Right cardiac atrium (tissue), 5 donors: ENCODE data around the gene CTNNB1. TPM values are rescaled to one million over a fixed set of nuclear protein-coding genes. Genes with fewer than 3 reads are reported as not detected.
"Not testable (repeated sequence)": the region's sequence is repeated elsewhere in the genome, so short reads cannot be mapped to it uniquely, and the experiment has no call there.

Source experiments
- ATAC-seq, 2 donors: fragments of 200-7000 bp; cut with Tn5 transposase; one replicate each; pipeline versions ENCODE4 v1.8.0 to v1.9.1; 2020; ENCODE audit warnings: moderate library complexity in 2 of 2, mild to moderate bottlenecking in 1 of 2
- DNase-seq, 3 donors: peaks; one replicate each; pipeline ENCODE4 v3.0.0-alpha.2; 2020
- H3K27ac ChIP-seq: one replicate; pipeline ENCODE4 v1.5.1; 2013; ENCODE audit warnings: mild to moderate bottlenecking, low read length, control low read depth, moderate library complexity
- H3K27me3 ChIP-seq: one replicate; pipeline ENCODE4 v1.6.1; 2013; ENCODE audit not compliant: control insufficient read depth, insufficient read depth
- H3K4me1 ChIP-seq: one replicate; pipeline ENCODE4 v1.6.1; 2013; ENCODE audit warnings: low read length; ENCODE audit not compliant: control insufficient read depth, insufficient read depth
- H3K4me3 ChIP-seq: one replicate; pipeline ENCODE4 v1.5.1; 2013; ENCODE audit warnings: low read length, control low read depth
- H3K9me3 ChIP-seq: one replicate; pipeline ENCODE4 v1.6.1; 2013; ENCODE audit warnings: low read length; ENCODE audit not compliant: control insufficient read depth
- WGBS: extraction: QIAGEN DNeasy Blood & Tissue Kit; methylation state at CpG from one replicate; pipeline ENCODE4 v1.1.7; 2013; 5-methylcytosine and 5-hydroxymethylcytosine counted together
- intact Hi-C, 4 donors: fragments of 100-400 bp; cut with DNase I; formaldehyde crosslinking; loops; one replicate each; pipeline versions ENCODE4 v1.11.0 to v1.14.0; 2022 to 2023
- polyA plus RNA-seq: library from polyadenylated mRNA; stranded (reverse); fragments of 200-250 nt; gene quantifications from one replicate; pipeline ENCODE4 v1.2.3, GENCODE V29; 2013
- total RNA-seq, 4 donors: library from RNA; stranded (reverse); fragmentation: NEBNext Ultra II Directional; extraction: Animal tissue kit (Norgen Biotek cat#: 25700); gene quantifications; one replicate each; pipeline ENCODE4 v1.2.1, GENCODE V29; 2021
- donor health status: healthy with polysubstance abuse.
- donor health status: DM: no; HTN: yes; CAD: no.
- donor health status: DM: no; HTN: no; CAD: no.
- donor health status: DM: no; HTN: yes; CAD: no; lungs with severe emphysema.
- donor health status: DM: yes; HTN: yes; CAD: no.

CTNNB1 gene
- total and polyA plus RNA-seq, 5 donors = 53.5 to 263 (median 172) TPM

GRCh38 chr3:41259449-41260062 is 60.3 kb downstream of the CTNNB1 start:
- no peak overlapping the region for H3K27ac ChIP-seq
- intact Hi-C loops = no loop called here
- DNase-seq (no peak), ATAC-seq (no peak)
- H3K27me3 ChIP-seq = no peaks in the 10 kb centered on the region
- 83% methylated on average over 1 of the region's 1 CpG for WGBS
- no peaks in the 10 kb centered on the region for H3K9me3 ChIP-seq
- H3K4me1 ChIP-seq = no peaks in the 10 kb centered on the region
- H3K4me3 ChIP-seq = no peak overlapping the region

GRCh38 chr3:41260063-41260450 is 60.8 kb downstream of the CTNNB1 start:
- WGBS = 93% methylated on average over 3 of the region's 3 CpGs
- no peak for DNase-seq

GRCh38 chr3:41265011-41265545 is 65.8 kb downstream of the CTNNB1 start:
- H3K4me1 ChIP-seq = no peaks in the 10 kb centered on the region
- H3K9me3 ChIP-seq = no peaks in the 10 kb centered on the region
- ATAC-seq (peak in 1 of 2 donors; percentile 31), DNase-seq (no peak)
- H3K27ac ChIP-seq = no peak overlapping the region
- H3K27me3 ChIP-seq = no peaks in the 10 kb centered on the region
- WGBS = 88% methylated on average over 11 of the region's 11 CpGs
- H3K4me3 ChIP-seq = no peak overlapping the region
- intact Hi-C loops = no loop called here

More at GRCh38 chr3:41260063-41260450, 60.8 kb downstream of the CTNNB1 start:
- H3K27me3 ChIP-seq = no peaks in the 10 kb centered on the region
- H3K4me1 ChIP-seq = no peaks in the 10 kb centered on the region
- no peak overlapping the region for H3K4me3 ChIP-seq
- no peak overlapping the region for H3K27ac ChIP-seq
- no peaks in the 10 kb centered on the region for H3K9me3 ChIP-seq
- no peak for ATAC-seq
- intact Hi-C loops = no loop called here

GRCh38 chr3:41265823-41266273 is 66.5 kb downstream of the CTNNB1 start:
- Histone ChIP-seq H3K4me3 (no peak overlapping the region), H3K27me3 (no peaks in the 10 kb centered on the region), H3K9me3 (no peaks in the 10 kb centered on the region), H3K27ac (no peak overlapping the region), H3K4me1 (no peaks in the 10 kb centered on the region)
- intact Hi-C loops = no loop called here
- DNase-seq (no peak), ATAC-seq (peak; percentile 37 to 55)
- WGBS = 24% methylated on average over 3 of the region's 3 CpGs

- DNase-seq (no peak), ATAC-seq (no peak)
- Histone ChIP-seq H3K4me3 (no peak overlapping the region), H3K4me1 (no peaks in the 10 kb centered on the region), H3K27me3 (no peaks in the 10 kb centered on the region), H3K9me3 (no peaks in the 10 kb centered on the region), H3K27ac (no peak overlapping the region)
- intact Hi-C loops = no loop called here
- 96% methylated on average over 8 of the region's 8 CpGs for WGBS
Observed at GRCh38 chr3:41267975-41268640, 68.8 kb downstream of the CTNNB1 start.

- H3K27me3 ChIP-seq = no peaks in the 10 kb centered on the region
- H3K27ac ChIP-seq = no peak overlapping the region
- DNase-seq (no peak), ATAC-seq (no peak)
- H3K4me1 ChIP-seq = no peaks in the 10 kb centered on the region
- H3K4me3 ChIP-seq = no peak overlapping the region
- 85% methylated on average over 1 of the region's 1 CpG for WGBS
- H3K9me3 ChIP-seq = no peaks in the 10 kb centered on the region
- intact Hi-C loops = no loop called here
Observed at GRCh38 chr3:41272667-41273066, 73.4 kb downstream of the CTNNB1 start.

GRCh38 chr3:41274944-41275668 is 75.8 kb downstream of the CTNNB1 start:
- Histone ChIP-seq H3K27me3 (no peaks in the 10 kb centered on the region), H3K4me3 (no peak overlapping the region), H3K27ac (no peak overlapping the region), H3K4me1 (no peaks in the 10 kb centered on the region), H3K9me3 (no peaks in the 10 kb centered on the region)
- ATAC-seq = no peak
- DNase-seq = no peak
- intact Hi-C loops = no loop called here

GRCh38 chr3:41276191-41276590 is 76.9 kb downstream of the CTNNB1 start:
- H3K4me1 ChIP-seq = no peaks in the 10 kb centered on the region

GRCh38 chr3:41277790-41278465 is 78.6 kb downstream of the CTNNB1 start:
- whole genome bisulfite sequencing = 69% methylated on average over 16 of the region's 16 CpGs
- ATAC-seq = no peak
- Histone ChIP-seq H3K9me3 (no peaks in the 10 kb centered on the region), H3K4me1 (no peaks in the 10 kb centered on the region), H3K27ac (no peak overlapping the region), H3K4me3 (no peak overlapping the region), H3K27me3 (no peaks in the 10 kb centered on the region)
- DNase-seq = no peak
- intact Hi-C loops = no loop called here

More at GRCh38 chr3:41276191-41276590, 76.9 kb downstream of the CTNNB1 start:
- DNase-seq (no peak), ATAC-seq (no peak)
- 80% methylated on average over 4 of the region's 4 CpGs for WGBS
- Histone ChIP-seq H3K27me3 (no peaks in the 10 kb centered on the region), H3K4me3 (no peak overlapping the region), H3K27ac (no peak overlapping the region), H3K9me3 (no peaks in the 10 kb centered on the region)
- intact Hi-C loops = no loop called here

- H3K27me3 ChIP-seq, H3K27ac ChIP-seq, DNase-seq, H3K9me3 ChIP-seq, intact Hi-C loops, H3K4me1 ChIP-seq, ATAC-seq, H3K4me3 ChIP-seq: not testable (repeated sequence)
- WGBS = 91% methylated on average over 3 of the region's 3 CpGs
Observed at GRCh38 chr3:41284934-41285333, 85.6 kb downstream of the CTNNB1 start.
